HepG2 (cell line): ENCODE measurements around the gene FAM156A. TPM values are rescaled to one million over a fixed set of nuclear protein-coding genes. Genes with fewer than 3 reads are reported as not detected.

Experiments used
- ATAC-seq: fragments of 200-7000 bp; cut with Tn5 transposase; 3 replicates; pipeline ENCODE4 v1.9.1; 2020; ENCODE audit warnings: mild to moderate bottlenecking, moderate library complexity
- BruUV-seq: library from RNA; stranded (reverse); fragments of 400-500 nt; replicated peaks from 2 replicates; lab custom pipeline; 2021; lab: Mats Ljungman, UMichigan
- CTCF ChIA-PET: fragments of 300-600 bp; formaldehyde crosslinking; extraction: SDS; loops from one replicate; lab custom pipeline; 2021; ENCODE audit warnings: low total read pairs, inconsistent platforms, low intra/inter-chr PET ratio; lab: Yijun Ruan, JAX
- POLR2A ChIA-PET: fragments of 350-600 bp; sonication (Branson Sonifier 250); formaldehyde crosslinking; loops from one replicate; lab custom pipeline; 2020; ENCODE audit warnings: antibody characterized with exemption, inconsistent platforms; lab: Yijun Ruan, JAX
- DNase-seq: peaks from one replicate; pipeline ENCODE4 v3.0.0-alpha.2; 2015; ENCODE audit warnings: low spot score
- FAIRE-seq: peaks from 3 replicates; lab custom pipeline; 2011; peaks lifted over from hg19 to GRCh38; lab: Jason Lieb, UNC
- H2AFZ ChIP-seq: one replicate; pipeline ENCODE4 v1.6.1; 2011; ENCODE audit warnings: low read length, inconsistent platforms
- H3K27ac ChIP-seq: fragments of 300-600 bp; 3 replicates; pipeline ENCODE4 v1.8.0; 2011; ENCODE audit warnings: mixed run types, mild to moderate bottlenecking, mixed read lengths, low read length, inconsistent platforms; ENCODE audit not compliant: insufficient read depth; ENCODE audit errors: extremely low read length
- H3K27me3 ChIP-seq, 2 experiments: fragments of 200-600 bp in 1 of 2; 2 replicates in 1 of 2; 3 replicates in 1 of 2; pipeline versions ENCODE4 v1.6.0 to v1.8.0; 2011; ENCODE audit warnings: low read length in 2 of 2, mild to moderate bottlenecking in 2 of 2, moderate library complexity in 2 of 2, inconsistent platforms in 1 of 2; ENCODE audit not compliant: insufficient read depth in 2 of 2, control insufficient read depth in 1 of 2
- H3K36me3 ChIP-seq, 2 experiments: fragments of 200-600 bp in 1 of 2; replicated peaks in 1 of 2; 2 replicates in 1 of 2; 3 replicates in 1 of 2; pipeline versions ENCODE4 v1.5.1 to v1.8.0; 2011; ENCODE audit warnings: low read length in 2 of 2, inconsistent platforms in 1 of 2; ENCODE audit not compliant: insufficient read depth in 2 of 2, control insufficient read depth in 1 of 2
- H3K4me1 ChIP-seq: 2 replicates; pipeline ENCODE4 v1.5.1; 2012; ENCODE audit warnings: low read length, inconsistent platforms; ENCODE audit not compliant: insufficient read depth
- H3K4me2 ChIP-seq: 2 replicates; pipeline ENCODE4 v1.6.0; 2011; ENCODE audit warnings: low read depth, low read length, inconsistent platforms
- H3K4me3 ChIP-seq, 3 experiments: fragments of 200-600 bp in 1 of 3; sonication (generic), shearing (Covaris generic) in 1 of 3; replicated peaks in 1 of 3; 2 replicates each; pipeline ENCODE4 v1.5.1; 2011 to 2016; ENCODE audit warnings: low read length in 3 of 3, inconsistent platforms in 2 of 3, low read depth in 2 of 3, mild to moderate bottlenecking in 2 of 3, control low read depth in 1 of 3, mixed read lengths in 1 of 3; ENCODE audit not compliant: insufficient read depth in 1 of 3
- H3K79me2 ChIP-seq: one replicate; pipeline ENCODE4 v1.6.1; 2011; ENCODE audit warnings: low read length, inconsistent platforms; ENCODE audit not compliant: insufficient read depth
- H3K9ac ChIP-seq: 2 replicates; pipeline ENCODE4 v1.6.0; 2011; ENCODE audit warnings: mild to moderate bottlenecking, low read depth, low read length, inconsistent platforms; ENCODE audit not compliant: insufficient read depth
- H3K9me3 ChIP-seq: 2 replicates; pipeline ENCODE4 v1.5.1; 2012; ENCODE audit warnings: mild to moderate bottlenecking, low read length
- H4K20me1 ChIP-seq: 2 replicates; pipeline ENCODE4 v1.6.0; 2011; ENCODE audit warnings: inconsistent platforms, mild to moderate bottlenecking, low read length, moderate library complexity; ENCODE audit not compliant: insufficient read depth
- ARID3A ChIP-seq: IDR thresholded peaks from 2 replicates; pipeline ENCODE4 v1.6.1; 2012; ENCODE audit warnings: low read depth, low read length, improper control_type of control experiment
- CEBPG ChIP-seq: IDR thresholded peaks from 2 replicates; pipeline ENCODE4 v1.6.1; 2016
- E2F5 ChIP-seq: sonication (generic); formaldehyde crosslinking; conservative IDR thresholded peaks from 2 replicates; pipeline ENCODE4 v1.4.0; 2020; ENCODE audit warnings: missing genetic modification reagents
- EP300 ChIP-seq, 3 experiments: sonication (generic) in 1 of 3; formaldehyde crosslinking in 1 of 3; IDR thresholded peaks; 2 replicates each; pipeline versions ENCODE4 v1.5.1 to v1.6.1; 2011 to 2020; ENCODE audit warnings: low read depth in 2 of 3, low read length in 2 of 3, borderline replicate concordance in 1 of 3, improper control_type of control experiment in 1 of 3, mild to moderate bottlenecking in 1 of 3, missing genetic modification reagents in 1 of 3, moderate library complexity in 1 of 3
- GTF2F1 ChIP-seq: fragments of 150-350 bp; IDR thresholded peaks from 2 replicates; pipeline ENCODE4 v1.6.1; 2014; ENCODE audit warnings: low read length
- HBP1 ChIP-seq: IDR thresholded peaks from 2 replicates; pipeline ENCODE4 v1.6.1; 2016; ENCODE audit warnings: low read depth, control low read depth
- KAT8 ChIP-seq: IDR thresholded peaks from 2 replicates; pipeline ENCODE4 v1.6.1; 2016; ENCODE audit warnings: missing genetic modification reagents, missing compliant biosample characterization
- MTERF4 ChIP-seq: sonication (generic); formaldehyde crosslinking; IDR thresholded peaks from 2 replicates; pipeline ENCODE4 v1.8.0; 2023; ENCODE audit warnings: mild to moderate bottlenecking, missing genetic modification reagents
- PPARG ChIP-seq: conservative IDR thresholded peaks from 2 replicates; pipeline ENCODE4 v1.6.1; 2016; ENCODE audit warnings: missing biosample characterization, missing genetic modification reagents
- PRDM10 ChIP-seq: sonication (generic); formaldehyde crosslinking; IDR thresholded peaks from 2 replicates; pipeline ENCODE4 v1.4.0; 2020; ENCODE audit warnings: low read depth, missing genetic modification reagents
- SOX13 ChIP-seq, 3 experiments: fragments of 450-650 bp in 1 of 3; sonication (generic) in 1 of 3; formaldehyde crosslinking in 1 of 3; IDR thresholded peaks in 2 of 3; conservative IDR thresholded peaks in 1 of 3; 2 replicates each; pipeline versions ENCODE4 v1.5.0 to v1.6.1; 2016 to 2020; ENCODE audit warnings: antibody characterized with exemption in 1 of 3, mild to moderate bottlenecking in 1 of 3, missing compliant biosample characterization in 1 of 3, missing genetic modification reagents in 1 of 3, moderate library complexity in 1 of 3
- SOX5 ChIP-seq: IDR thresholded peaks from 2 replicates; pipeline ENCODE4 v1.6.1; 2016; ENCODE audit warnings: borderline replicate concordance
- TCF7 ChIP-seq: sonication (generic); IDR thresholded peaks from 2 replicates; pipeline ENCODE4 v1.6.1; 2016; ENCODE audit warnings: antibody characterized with exemption, low read depth
- WGBS: methylation state at CpG from one replicate; pipeline ENCODE4 v1.1.6; 2017; ENCODE audit warnings: low lambda C conversion rate; 5-methylcytosine and 5-hydroxymethylcytosine counted together
- in situ Hi-C: cut with HindIII; loops from 2 replicates; pipeline ENCODE4 v1.10.0; 2017; ENCODE audit warnings: low pct_unique_long_range_greater_than_20kb; ENCODE audit not compliant: extremely low pct_ligation_motif_present
- intact Hi-C: fragments of 100-400 bp; cut with micrococcal nuclease; formaldehyde crosslinking; loops from one replicate; pipeline ENCODE4 v1.10.0; 2022; ENCODE audit not compliant: unreplicated experiment
- polyA plus RNA-seq, 8 experiments: library from polyadenylated mRNA; depleted of rRNA in 3 of 8; stranded (reverse) in 7 of 8; unstranded in 1 of 8; fragments of >200 nt; fragmentation: Illumina TruSeq in 4 of 8; extraction: Trizol in 4 of 8; gene quantifications; 2 replicates each; pipeline versions ENCODE4 v1.2.1 to v1.2.3, GENCODE V29; 2011 to 2016; ENCODE audit warnings: low read depth in 4 of 8, missing spikeins in 1 of 8, mixed read lengths in 1 of 8; ENCODE audit not compliant: insufficient read depth in 1 of 8
- total RNA-seq, 5 experiments: library from RNA; depleted of rRNA; stranded (reverse); fragments of >200 nt; fragmentation: Illumina TruSeq; extraction: Trizol; gene quantifications; 2 replicates each; pipeline ENCODE4 v1.2.3, GENCODE V29; 2016; ENCODE audit warnings: low read depth in 1 of 5

The FAM156A gene
- total and polyA plus RNA-seq, 2 of the 13 experiments (the other 11 are each of a cell fraction or from before 2014, with no cell fraction given): 15.4 to 53.8 TPM

GRCh38 chrX:52979993-52980392, 21.7 kb upstream of the FAM156A start:
- Histone ChIP-seq H3K4me3 (peak overlapping the region in 1 of 3 experiments; percentile 10; a peak in 2 of 6 replicates), H4K20me1 (no peaks in the 10 kb centered on the region), H3K36me3 (no peaks in the 10 kb centered on the region), H2AFZ (no peak overlapping the region), H3K27ac (peak overlapping the region; percentile 90), H3K9ac (peak overlapping the region; percentile 63), H3K79me2 (peaks cover 35% of the 10 kb centered on the region), H3K4me1 (peaks cover 89% of the 10 kb centered on the region), H3K4me2 (peak overlapping the region; percentile 56), H3K27me3 (no peaks in the 10 kb centered on the region), H3K9me3 (no peaks in the 10 kb centered on the region)
- CTCF ChIA-PET: no interaction called here
- 4% methylated on average over 4 of the region's 4 CpGs for WGBS
- peak; percentile 88 for DNase-seq
- in situ Hi-C loops (no loop called here), intact Hi-C loops (no loop called here)
- ATAC-seq: peak; percentile 87
- FAIRE-seq: no peak
- no TSS peak for BruUV-seq
- POLR2A ChIA-PET: interaction anchor here (2.2 to 3.6 kb wide), 2 partner anchors 10 to 16 kb away, joined by 6 to 13 read pairs; no protein-coding TSS in a partner anchor
- TF ChIP-seq SOX13 (IDR thresholded peaks at IDR 0.05) (no peak), SOX13 (CRISPR knock-in tag; conservative IDR thresholded peaks at IDR 0.05 in 1 of 2, IDR thresholded peaks at IDR 0.05 in 1 of 2) (peak in 1 of 2 experiments; percentile 68; a peak in 1 of 4 replicates), EP300 (IDR thresholded peaks at IDR 0.05; ENCODE audit: low read depth in 2 of 2, low read length in 2 of 2) (peak in 1 of 2 experiments; percentile 55; a peak in 1 of 4 replicates), EP300 (CRISPR knock-in tag; IDR thresholded peaks at IDR 0.05; ENCODE audit: borderline replicate concordance) (no peak), GTF2F1 (no peak), PPARG (CRISPR knock-in tag) (peak; percentile 26; the same call in 1 of the 2 replicates), MTERF4 (CRISPR knock-in tag) (no peak), SOX5 (CRISPR knock-in tag) (peak; percentile 70; the same call in 1 of the 2 replicates), CEBPG (CRISPR knock-in tag) (peak; percentile 55; the same call in 1 of the 2 replicates), TCF7 (peak; percentile 40), KAT8 (peak; percentile 23; the same call in 1 of the 2 replicates), PRDM10 (0 out of 2 replicates have a peak, but pooled peaks have one; percentile 31), ARID3A (0 out of 2 replicates have a peak, but pooled peaks have one; percentile 22), HBP1 (CRISPR knock-in tag) (no peak), E2F5 (CRISPR knock-in tag) (no peak)
